Activated CD8-positive, alpha-beta memory T cell treated with anti-CD3 and anti-CD28 coated beads for 24 hours (primary cell): ENCODE results near the gene TOMM40L.
A peak's percentile ranks its signal among the peaks of the same experiment; 100 is the strongest.

Source experiments
- DNase-seq: peaks from one replicate; pipeline ENCODE4 v3.0.0-alpha.2; 2020

The TOMM40L gene

DNA sequence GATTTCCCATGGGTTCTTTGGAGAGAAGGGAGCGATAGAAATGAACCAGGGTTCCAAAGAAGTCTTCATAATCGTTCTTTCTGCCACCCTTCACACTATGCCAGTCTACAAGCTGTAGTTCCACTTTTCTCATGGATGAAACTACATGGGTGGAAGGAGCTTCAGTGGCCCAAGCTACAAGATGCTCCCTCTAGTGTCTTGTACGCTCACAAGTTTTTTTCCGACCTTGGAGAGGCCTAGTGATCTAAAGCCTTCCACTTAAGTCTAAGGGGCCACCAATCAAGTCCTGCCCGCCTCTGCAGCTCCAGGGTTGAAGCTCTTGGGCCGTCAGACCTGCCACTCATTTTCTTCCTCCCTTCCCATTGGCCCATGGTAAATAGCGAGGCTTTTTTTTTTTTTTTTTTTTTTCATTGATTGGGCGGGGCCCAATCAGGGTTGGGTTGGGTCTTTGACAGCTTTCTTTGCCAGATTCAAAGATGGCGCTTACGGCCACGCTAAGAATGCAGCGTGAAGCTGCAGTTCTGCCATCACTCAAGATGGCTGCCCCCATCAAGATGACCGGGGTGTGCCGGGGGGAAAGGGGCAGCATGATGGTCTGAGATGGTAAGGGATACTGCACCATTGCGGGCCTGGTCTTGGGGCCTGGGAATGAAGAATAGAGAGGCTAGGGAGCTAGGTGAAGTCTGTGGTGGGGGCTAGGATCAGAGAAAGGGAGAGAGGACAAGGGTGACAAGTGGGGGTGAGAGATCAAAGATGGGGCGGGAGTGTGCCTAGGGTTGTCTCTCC lies at the start of gene TOMM40L:
TOMM40L (plus strand) TSS at position 527 of the 786 bp plus-strand sequence. CDS start 430 bp downstream, outside the sequence.
- DNase-seq, result peak; percentile 91

- DNase-seq, result no peak
These were observed 49.3 kb upstream of the TOMM40L start for GRCh38 chr1:161176468-161177111.

GRCh38 chr1:161177112-161177935 lies 48.5 kb upstream of the TOMM40L start, which contains the start of gene B4GALT3:
B4GALT3 (minus strand) TSS chr1:161177507; CDS start chr1:161176060, 1,447 bp downstream.
- DNase-seq, result peak; percentile 100

- DNase-seq, result no peak
These were observed 48.0 kb upstream of the TOMM40L start for GRCh38 chr1:161177936-161178244.

DNA sequence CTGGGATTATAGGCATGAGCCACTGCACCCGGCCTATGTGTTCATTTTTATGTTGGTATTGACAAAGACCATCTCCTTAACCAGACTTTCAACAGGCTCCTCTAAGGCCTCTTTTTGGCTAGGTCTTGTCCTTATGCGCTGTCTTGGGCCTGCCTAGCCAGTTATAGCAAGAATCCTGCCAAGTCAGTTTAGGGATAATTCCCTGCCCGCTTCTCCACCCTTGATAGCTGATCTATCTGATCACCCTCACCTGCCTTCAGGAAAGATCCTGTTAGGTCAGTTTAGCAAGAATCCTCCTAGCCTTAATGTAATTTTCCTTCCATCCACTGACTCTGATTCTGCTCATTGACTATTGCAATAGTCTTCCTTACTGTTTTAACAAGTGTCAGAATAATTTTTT lies 46.2 kb upstream of the TOMM40L start:
- no peak for DNase-seq

- DNase-seq, result no peak
These were observed 45.2 kb upstream of the TOMM40L start for GRCh38 chr1:161180639-161181038.

GRCh38 chr1:161182214-161182613 lies 43.6 kb upstream of the TOMM40L start:
- DNase-seq, result peak; percentile 76

DNA sequence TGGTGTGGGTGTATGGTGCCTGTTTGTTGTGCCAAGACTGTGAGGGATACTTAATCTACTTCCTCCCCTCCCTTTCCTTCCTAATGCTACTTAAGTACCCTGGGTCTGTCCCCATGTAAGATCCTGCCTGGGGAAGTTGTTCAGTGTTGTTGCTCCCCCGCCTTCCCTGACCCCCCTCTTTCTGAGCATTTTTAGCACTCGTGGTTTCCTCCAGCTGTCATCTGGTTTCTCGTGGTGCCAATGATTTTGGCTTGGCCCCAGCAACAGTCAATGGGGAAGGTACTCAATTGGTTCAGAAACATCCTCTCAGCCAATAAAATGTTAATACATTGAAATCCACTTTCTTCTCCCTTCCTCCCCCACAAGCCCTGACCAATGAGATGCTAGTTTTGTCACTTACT lies 40.6 kb upstream of the TOMM40L start:
- peak; percentile 79 for DNase-seq

DNA sequence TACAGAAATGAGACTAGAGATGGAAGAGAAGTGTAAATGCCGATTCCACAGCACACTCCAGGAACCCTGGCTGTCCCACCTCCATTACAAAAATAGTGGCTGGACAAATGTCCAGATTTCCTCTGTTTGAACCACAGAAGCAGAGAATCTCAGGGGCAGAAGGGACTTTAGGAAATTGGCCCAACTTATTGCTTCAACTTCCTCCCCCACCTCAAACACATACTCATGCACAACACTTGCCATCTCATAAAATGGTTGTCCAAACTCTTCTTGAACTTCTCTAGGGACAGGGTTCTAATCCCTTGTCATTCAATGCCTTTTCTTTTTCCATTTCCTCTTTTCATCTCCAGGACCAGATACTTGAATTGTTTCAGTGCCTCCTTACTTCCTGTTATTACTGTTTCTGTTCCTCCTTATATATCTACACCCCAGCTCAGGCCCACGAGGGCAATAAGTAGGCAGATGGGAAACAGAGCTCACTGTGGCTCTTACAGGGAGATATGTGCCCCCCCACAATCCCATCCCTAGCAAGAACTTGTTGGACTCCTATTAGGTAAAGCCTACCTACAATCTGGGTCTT lies 40.0 kb upstream of the TOMM40L start:
- no peak for DNase-seq

DNA sequence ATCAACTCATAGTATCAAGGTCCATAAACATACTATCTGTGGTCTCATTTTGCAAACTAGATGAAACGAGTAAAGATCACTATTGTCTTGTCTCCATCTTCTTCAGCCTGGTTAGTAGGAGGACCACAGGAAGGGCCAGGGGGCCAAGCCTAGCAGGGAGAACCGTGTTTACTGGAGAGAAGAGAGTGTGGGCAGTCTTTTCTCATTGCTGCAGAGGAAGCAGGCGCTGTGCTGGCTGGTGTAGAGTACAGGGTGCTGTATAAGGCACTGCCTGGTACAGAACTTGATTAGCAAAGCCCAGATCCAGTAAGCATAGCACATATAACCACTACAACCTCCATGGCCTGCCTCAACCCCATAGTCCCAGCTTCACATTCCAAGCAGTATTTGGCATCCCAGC lies 38.5 kb upstream of the TOMM40L start:
- no peak for DNase-seq

GRCh38 chr1:161188381-161188780 lies 37.5 kb upstream of the TOMM40L start:
- no peak for DNase-seq

GRCh38 chr1:161189036-161189435 lies 36.8 kb upstream of the TOMM40L start:
- DNase-seq, result no peak

- no peak for DNase-seq
These were observed 34.8 kb upstream of the TOMM40L start for GRCh38 chr1:161190962-161191521.

DNA sequence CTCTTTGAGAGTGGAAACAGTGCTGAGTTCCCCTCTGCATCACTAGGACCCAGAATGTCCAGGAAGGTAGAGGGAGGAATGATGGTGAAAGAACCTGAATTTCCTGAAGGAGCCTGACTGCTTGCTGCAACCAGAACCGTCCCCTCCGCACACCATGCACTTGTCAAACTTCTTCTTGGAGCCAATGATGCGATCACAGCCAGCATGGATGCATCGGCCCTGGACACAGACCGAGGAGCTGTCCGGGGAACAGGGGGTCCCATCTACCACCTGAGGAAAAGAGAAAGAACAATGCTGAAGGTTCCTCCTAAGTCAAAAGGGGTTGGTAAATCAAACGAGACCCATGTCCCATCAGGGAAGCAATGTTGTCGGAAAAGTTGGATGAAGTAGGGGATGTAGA lies 33.9 kb upstream of the TOMM40L start:
- DNase-seq, result no peak

DNA sequence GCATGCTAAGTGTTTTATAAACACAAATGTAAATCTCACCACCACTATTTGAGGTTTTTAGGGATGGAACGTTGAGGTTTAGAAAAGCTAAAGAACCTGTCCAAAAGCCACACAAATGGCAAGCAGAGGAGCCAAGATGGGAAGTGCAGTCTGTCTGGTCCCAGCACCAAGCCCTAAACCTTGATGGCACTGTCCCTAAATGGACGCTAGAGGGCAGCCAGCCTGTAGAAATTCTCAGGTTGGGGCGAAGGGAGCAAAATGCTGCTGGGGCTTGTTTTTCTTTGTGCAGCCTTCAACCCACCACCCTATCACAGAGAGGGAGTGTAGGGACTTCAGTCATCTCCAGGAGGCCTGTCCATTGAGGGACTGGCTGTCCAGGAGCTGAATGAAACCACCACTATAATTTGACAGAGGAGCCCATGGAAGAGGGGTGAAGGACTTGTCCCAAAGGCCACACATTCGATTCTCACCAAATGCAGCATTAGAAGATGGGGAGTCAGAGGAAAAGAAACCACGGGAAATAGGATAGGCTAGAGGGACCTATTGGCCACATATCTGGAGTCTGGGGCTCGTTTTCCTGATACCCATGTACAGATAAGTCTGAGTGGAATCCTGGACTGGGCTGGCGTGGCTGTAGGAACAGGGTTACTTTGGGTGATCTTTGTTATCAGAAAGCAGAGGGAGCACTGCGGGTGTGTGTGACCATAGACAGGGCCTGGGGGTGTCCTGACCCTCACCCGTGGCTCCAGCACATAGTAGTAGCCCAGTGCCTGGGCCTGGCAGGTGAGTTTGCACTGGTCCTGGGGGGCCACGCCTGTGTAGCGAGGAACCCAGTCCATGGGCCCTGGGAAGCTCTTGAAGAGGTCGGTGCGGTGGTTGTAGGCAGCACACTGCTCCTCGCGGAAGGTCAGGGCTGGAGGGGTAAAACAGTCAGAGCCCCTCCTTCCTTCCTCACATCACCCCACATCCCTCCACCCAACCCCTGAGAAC lies 33.1 kb upstream of the TOMM40L start:
- peak; percentile 81 for DNase-seq

DNA sequence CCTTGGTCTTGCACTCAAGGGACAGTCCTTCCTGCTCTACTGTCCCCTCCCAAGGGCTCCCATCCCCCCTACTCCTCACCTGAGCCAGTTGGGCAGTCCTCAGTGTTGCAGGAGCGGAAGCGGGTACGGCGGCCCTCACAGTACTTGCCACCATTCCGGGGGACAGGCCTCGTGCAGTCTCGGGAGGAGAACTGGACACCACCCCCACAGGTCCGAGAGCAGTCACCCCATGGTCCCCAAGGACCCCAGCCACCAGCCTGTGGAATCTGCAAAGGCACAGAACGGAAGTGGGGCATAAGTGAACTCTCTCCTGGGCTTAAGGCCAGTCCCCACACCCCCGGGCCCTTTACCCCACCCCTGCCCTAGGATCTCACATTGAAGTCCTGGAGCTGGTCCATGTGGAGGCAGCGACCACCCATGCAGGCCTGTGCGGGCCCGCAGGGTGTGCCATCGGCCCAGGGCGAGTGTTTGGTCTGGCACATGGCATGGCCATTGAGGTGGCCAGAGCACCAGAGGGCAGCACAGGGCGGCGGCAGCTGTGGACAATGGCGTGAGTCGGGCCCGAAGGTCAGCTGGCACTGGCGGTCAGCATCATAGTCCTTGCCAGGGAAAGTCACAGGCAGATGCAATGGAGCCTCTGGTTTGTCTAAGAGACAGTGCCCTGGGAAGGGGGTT lies 32.2 kb upstream of the TOMM40L start:
- DNase-seq, result no peak

DNA sequence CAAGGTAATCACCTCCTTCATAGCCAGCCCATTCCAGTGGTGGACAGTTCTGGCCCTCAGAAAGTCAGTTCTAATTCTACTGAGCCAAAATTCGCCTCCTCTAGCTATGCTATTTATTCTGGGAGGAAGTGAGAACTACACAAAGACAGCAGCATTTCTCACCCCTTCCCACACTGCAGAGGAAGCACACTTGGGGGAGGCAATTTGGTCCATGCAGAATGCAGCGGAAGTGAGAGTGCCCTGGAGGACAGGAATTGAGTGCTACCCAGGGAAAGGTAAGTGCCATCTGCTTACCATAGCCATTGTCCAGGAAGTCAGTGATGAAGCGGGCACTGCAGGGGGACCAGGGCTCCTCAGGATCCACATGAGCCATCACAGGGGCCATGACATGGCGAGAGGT lies 30.7 kb upstream of the TOMM40L start:
- no peak for DNase-seq

- no peak for DNase-seq
These were observed 29.7 kb upstream of the TOMM40L start for GRCh38 chr1:161196111-161196510.

DNA sequence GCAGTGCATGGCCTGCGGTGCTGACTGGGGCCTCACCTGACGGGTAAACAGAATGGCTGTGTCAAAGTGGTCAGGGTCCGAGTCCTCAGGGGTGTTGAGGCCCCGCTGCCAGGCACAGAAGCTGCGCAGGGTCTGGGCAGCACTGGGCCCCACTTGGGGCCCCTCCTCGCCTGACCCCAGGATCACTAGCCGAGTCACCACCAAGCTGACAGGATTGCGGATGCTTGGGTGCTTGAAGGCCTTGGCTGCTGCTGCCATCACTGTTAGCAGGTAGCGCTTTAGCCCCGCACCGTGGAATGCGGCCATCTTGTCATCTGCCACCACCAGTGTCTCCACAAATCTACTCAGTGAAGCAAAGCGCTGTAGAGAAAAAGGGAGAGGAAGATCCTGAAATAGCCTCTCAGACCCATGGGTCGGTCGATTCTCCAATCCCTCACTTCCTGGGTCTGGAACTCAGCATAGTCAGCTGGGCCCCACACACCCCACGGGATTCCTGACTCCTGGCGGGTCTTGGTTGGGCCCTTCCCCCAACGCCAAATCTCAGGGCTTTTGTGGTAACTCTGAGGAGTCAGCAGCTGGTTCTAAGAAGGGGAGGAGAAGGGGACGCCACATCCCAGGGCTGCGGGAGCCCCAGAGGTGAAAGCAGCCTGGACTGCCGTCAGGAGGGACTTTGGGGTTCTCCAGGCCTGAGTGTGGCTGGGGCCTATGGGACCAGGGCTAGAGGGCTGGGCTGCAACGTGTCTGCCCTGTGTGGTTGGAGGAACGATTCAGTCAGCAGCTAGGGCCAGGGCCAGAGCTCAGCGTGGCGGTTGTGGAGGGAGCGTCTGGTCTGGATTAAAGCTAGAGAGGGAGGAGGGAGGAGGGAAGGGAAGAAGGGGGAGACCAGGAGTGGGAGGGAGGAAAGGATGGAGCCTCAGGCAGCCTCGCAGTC lies 29.1 kb upstream of the TOMM40L start:
- no peak for DNase-seq
